HG03520 (cell line): ENCODE results near the gene BRD4.

Source experiments
- ATAC-seq: cut with Tn5 transposase; IDR thresholded peaks from one replicate; pipeline ENCODE4 v1.9.1; 2021; ENCODE audit warnings: mild to moderate bottlenecking, moderate library complexity; ENCODE audit not compliant: unreplicated experiment

Gene BRD4

DNA sequence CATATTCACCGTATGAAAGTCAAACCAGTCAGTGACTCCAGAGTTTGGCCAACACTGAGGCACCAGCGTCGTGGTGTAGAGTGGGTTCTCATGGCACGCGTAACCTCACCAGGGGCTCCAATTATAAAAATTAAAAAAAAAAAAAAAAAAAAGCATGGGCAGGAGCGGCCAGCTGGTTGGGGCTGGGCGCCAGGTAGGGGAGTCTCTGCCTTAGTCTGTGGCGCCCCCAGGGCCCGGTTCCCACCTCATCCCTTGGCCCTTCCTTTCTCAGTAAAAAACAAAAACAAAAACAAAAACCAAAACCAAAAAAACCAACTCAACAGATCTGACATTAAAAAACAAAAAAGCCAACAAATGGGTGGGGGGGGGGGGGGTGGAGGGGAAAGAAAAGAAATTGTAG is 95.5 kb downstream of the BRD4 start:
- ATAC-seq = no peak

DNA sequence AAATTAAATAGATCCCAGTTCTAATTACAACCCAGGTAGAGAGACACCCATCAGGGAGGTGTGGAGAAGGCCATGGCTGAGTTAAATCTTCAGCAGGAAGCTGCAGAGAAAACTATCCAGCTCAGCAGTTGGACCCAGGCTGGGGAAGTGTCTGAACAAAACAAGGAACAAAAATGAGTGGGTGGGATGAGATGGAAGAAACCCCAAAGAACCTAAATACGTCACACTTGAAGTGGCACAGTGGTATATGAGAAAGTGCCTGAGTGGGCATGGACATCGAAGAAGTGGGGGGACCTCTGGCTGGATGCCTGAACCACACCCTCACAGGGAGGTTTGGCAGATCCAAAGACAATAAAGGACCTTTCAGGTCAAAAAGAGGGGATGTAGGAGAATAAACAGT is 96.6 kb downstream of the BRD4 start:
- no peak for ATAC-seq

DNA sequence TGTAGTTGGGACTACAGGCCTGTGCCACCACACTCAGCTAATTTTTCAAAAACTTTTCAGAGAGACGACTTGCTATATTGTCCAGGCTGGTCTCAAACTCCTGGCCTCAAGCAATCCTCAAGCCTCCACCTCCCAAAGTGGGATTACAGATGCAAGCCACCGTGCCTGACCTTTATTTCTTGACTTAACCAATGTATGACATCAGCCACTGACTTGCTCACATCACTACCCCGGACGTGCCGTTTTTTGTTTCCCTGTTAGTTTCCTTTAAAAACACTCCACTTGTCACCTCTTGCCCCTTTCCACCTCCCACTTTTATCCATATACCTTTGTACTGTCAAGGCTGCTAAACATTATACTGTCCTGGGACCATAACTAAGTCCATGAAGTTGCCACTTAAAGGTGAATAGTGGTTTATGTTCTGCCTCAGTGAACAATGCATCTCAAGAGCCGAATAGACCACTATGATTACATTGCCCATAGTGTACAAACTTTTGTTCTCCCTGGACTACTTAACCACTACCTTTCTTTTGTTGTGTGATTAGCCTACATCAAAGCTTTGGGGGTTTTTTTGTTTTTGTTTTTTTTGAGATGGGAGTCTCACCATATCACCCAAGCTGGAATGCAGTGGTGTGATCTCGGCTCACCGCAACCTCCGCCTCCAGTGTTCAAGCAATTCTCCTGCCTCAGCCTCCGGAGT is 97.8 kb downstream of the BRD4 start:
- ATAC-seq = no peak

DNA sequence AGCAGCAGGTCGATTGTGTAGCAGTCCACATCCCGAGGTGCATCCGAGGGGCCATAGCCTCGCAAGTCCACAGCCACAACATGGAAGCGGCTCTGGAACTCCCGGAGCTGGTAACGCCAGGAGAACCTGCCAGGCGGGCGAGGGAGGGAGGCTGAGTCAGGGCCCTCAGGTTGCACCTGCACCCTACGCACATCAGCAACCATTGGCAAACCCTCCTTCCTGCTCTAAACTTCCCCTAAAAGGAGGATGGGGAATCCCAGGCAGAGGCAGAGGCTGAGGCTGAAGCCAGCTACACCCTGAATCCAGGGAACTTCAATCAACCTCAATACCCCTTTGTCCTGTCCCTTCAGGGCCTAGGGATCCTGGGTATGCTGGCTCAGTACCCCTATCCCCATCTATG is 101.1 kb downstream of the BRD4 start:
- no peak for ATAC-seq

DNA sequence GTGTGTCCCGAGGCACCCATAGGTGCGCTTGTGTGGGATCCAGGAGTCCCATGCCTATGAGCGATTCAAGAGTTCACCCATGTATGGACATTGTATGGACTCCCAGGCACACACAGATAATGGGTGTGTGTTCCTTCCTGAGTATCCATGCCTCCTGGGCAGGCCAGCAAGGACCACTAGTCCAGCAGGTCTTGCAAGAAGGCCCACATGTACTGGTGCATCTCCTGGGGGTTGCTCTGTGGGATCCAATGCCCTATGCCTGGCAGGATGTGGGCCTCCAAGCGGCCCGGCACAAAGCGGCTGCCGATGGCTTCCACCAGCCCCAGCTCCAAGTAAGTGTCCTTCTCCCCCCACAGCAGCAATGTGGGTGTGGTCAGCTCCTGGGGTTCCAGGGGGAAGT is 105.1 kb downstream of the BRD4 start:
- ATAC-seq = no peak

DNA sequence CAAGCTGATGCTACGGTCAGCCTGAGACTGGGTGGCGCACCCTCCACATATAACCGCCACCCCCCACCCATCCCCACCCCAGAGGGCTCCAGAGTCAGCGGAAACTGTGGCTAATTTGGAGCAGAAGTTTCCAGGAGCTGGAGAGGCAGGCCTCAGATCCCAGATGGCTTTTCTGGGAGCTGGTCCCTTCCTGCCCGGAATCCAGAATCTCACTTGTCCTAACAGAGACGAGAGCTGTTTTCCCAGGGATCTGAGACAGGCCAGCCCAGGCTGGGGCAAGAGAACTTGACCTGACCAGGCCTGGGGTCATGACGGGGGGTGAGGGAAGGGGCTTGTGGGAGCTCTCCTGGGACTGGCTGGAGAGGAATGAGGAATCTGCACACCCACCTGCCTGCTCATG is 106.6 kb downstream of the BRD4 start:
- no peak for ATAC-seq

DNA sequence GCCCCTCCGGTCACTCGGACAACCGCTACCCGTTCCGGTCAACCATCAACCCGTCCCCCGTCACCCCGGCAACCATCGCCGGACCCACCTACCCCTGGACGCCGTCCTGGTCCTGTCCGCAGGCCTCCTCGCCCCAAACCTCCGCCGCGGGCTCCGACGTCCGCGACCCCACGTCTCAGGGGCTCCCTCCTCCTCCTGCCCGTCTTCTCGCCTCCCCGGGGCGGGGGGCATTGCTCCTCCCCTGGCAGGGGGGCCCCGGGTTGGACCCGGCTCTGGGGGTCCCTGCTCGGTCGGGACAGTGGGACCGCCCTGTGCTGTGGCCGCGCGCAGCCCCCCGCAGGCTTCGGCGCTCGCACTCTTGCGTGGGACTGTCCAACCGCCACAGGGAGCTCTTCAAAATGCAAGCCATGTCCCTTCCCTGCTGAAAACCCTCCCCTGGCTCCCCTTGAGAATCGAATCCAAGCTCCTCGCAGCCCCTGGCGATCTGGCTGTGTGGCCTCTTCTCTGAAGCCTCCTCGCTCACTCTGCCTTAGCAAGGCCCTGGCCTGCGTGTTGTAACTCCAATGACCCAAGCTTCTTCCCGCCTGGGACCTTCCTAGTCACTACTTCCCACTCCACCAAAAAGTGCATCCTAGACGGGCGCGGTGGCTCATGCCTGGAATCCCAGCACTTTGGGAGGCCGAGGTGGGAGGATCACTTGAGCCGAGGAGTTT is 108.5 kb downstream of the BRD4 start:
- ATAC-seq = no peak

DNA sequence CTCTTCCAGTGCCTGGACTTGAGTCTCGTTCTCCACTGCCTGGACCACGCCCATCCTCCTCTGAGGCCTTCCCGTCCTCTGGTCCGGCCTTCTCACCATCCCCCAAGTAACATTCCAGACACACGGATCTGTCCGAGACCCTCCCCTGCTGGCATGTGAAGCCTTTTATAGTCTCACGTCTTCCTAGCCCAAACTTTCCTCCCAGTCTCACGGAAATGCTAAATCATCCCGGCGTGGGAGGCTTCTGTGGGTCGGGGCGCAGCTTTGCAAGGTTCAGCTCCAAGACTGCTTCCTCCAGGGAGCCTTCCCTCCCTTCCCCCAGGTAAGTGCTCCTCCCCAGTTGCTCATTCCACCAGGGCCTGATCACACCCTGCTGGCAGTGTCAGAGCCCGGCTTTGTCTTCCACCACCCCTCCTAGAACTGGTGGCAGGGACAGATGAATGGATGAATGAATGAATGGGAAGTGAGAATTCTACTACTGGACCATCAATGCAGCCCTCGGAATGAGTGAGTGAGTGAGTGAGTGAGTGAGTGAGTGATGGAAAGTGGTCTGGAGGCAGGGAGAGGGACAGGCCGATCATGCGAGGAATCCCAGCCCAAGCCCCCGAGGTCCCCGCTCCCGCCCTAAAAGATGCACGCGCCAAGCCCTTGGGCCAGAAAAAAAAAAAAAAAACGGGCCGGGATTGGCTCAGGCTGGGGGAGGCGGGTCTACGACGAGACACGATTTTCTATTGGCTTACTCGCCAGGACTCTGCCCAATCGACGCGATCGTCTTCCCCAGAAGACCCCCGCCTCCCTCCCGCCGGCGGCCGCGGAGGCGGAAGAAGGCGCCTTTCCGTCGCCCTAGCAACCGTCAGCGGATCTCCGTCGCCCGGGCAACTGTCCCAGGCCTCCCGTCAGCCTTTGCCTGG is 109.3 kb downstream of the BRD4 start:
- ATAC-seq = no peak

DNA sequence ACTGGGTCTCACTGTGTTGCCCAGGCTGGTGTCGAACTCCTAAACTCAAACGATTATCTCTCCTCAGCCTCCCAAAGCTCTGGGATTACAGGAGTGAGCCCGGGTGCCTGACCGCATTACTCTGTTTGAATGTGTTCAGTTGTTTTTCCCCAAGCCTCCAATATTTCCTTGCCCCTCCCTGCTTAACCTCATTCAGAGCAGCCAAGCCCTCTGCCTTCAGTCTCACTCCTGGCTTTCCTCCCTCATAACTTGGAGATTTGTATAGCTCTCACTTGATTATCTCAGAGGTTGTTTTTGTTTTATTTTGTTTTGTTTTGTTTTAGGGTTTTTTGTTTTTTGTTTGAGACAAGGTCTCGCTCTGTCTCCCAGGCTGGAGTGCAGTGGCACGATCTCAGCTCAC is 111.5 kb downstream of the BRD4 start:
- no peak for ATAC-seq

DNA sequence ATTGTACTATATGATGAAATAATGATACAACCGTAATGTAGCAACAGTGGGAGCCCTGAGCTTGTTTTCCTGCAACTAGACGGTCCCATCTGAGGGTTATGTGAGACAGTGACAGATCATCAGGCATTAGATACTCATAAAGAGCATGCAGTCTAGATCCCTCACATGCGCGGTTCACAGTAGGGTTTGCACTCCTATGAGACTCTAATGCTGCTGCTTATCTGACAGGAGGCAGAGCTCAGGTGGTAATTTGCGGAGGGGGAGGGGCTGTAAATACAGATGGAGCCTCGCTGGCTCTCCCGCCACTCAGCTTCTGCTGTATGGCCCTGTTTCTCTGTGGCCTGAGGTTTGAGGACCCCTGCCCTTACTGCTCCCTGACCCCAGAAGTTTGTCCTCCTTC is 113.8 kb downstream of the BRD4 start:
- no peak for ATAC-seq

DNA sequence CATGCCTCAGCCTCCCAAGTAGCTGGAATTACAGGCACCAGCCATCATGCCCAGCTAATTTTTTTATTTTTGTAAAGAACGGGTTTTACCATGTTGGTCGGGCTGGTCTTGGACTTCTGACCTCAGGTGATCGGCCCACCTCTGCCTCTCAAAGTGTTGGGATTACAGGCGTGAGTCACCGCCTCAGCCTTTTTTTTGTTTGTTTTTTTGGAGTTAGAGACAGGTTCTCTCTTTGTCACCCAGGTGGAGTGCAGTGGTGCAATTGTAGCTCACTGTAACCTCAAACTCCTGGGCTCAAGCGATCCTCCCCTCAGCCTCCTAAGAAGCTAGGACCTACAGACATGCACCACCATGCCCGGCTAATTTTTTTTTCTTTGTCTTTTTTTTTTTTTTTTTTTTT is 116.0 kb downstream of the BRD4 start:
- ATAC-seq = no peak

DNA sequence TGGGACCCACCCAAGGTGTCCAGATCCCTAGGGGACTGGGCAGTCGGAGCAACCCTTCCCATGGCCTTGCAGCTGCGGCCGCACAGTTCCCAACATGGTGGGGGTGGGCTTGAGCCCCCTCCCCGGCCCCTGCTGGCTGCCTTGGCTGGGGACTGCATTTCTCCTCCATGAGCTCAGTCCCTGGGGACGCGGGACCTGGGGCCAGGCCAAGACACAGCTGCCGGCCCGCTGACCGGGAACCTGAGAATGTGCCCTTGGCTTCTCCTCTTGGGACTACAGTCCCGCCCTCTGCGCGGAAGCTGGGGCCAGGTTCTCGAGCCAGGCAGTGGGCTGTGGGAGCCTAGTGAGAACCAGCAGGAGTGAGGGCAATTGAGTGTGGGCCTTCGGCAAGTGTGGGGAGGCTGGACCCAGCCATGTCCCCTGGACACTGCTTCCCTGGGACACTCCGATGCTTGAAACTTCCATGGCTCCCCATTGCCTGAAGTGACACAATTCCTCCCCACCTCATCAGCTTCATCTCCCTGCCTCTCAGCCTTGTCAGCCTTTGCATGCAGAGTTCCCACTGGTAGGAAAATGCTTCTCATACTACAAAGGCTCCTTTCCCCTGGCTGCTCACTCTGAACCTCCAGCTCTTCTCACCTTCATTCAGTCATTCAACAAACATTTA is 118.5 kb downstream of the BRD4 start:
- no peak for ATAC-seq

DNA sequence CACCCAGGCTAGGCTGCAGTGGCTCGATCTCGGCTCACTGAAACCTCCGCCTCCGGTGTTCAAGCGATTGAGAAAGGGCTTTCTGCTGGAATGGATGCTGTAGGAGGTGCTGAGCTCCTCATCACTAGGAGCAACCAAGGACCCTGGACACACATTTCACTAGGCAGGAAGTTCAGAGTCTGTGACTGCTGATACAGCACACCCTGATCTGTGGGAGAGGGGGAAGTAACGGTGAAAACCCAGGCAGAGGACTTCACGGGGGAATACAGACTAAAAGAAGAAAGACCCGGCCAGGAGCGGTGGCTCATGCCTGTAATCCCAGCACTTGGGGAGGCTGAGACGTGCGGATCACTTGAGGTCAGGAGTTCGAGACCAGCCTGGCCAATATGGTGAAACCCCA is 119.6 kb downstream of the BRD4 start:
- no peak for ATAC-seq

DNA sequence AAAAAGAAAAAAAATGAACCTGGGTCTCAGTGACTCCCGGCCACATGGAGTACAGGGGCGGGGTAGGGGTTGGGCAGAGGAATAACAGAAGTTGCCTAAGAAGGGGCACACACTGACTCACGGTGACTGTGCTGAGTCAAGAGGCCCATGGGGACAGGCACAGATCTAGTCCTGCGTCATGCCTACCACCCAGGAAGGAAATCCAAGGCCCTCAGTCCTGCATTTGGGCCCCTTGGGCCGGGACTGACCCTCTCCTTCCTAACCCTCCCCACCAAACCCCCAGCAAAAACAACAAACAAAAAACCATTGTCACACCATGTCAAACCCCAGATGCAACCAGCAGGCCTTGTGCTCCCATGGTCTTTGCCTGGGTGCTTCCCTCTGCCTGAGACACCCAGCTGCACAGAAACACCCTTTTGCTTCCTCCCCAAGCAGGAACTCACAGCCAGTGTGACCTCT is 122.0 kb downstream of the BRD4 start:
- no peak for ATAC-seq

DNA sequence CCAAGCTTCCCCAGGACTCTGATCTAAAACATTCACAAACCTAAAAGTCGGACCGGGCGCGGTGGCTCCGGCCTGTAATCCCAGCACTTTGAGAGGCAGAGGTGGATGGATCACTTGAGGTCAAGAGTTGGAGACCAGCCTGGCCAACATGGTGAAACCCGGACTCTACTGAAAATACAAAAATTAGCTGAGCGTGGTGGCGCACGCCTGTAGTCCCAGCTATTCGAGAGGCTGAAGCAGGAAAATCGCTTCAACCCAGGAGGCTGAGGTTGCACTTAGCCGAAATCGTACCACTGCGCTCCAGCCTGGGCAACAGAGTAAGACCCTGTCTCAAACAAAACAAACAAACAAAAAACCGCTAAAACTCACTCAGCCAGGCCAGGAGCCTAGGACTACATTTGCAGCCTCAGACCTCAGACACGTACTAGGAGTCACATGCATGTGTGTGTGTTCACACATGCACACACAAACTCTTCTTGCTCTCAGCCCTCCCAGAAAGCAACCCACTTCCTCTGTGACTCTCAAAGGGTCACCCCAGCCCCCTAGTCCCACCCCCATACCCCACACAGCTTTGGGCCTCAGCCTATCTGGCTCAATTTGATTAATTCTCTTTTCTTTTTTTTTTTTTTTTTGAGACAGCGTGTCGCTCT is 130.8 kb downstream of the BRD4 start:
- ATAC-seq = no peak

DNA sequence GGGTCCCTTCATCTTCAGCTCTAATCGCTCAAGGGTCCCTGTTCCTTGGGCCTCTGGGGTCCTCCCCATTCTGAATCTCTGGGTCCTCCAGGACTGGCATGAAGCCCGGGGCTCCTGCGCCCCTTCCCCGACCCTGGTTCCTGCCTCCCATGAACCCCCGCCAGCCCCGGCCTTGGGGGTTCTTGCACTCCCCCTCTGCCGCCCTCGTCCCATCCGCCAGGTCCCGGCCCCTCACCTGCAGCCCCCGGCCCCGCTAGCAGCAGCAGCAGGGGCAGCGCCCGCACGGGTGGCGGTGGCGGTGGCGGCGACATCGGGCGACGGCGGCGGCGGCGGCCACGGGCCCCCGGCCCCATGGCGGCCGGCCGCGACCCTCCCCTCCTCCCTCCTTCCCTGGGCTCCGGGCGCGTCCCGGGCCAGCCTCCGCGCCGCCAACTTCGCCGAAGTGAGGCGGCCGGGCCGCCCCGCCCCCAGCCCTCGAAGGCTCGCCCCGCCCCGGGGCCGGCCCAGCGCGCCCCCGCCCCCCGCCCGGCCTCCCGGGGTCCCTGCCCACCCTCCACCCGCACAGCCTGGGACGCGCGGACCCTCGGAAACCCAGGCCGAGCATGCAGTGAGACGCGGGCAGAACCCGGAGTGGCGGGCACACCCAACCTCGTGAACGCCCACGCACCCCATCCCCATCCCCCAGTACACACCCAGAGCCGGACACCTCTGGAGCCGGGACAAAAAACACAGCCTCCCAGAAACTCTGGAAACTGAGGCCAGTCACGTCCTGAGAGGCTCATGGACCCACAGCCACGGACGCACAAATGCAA is 131.6 kb downstream of the BRD4 start, which contains the start of gene NOTCH3:
Gene NOTCH3 (minus strand): TSS at position 443 of the 812 bp plus-strand sequence. CDS start 90 bp downstream, at position 353.
- ATAC-seq = no peak

DNA sequence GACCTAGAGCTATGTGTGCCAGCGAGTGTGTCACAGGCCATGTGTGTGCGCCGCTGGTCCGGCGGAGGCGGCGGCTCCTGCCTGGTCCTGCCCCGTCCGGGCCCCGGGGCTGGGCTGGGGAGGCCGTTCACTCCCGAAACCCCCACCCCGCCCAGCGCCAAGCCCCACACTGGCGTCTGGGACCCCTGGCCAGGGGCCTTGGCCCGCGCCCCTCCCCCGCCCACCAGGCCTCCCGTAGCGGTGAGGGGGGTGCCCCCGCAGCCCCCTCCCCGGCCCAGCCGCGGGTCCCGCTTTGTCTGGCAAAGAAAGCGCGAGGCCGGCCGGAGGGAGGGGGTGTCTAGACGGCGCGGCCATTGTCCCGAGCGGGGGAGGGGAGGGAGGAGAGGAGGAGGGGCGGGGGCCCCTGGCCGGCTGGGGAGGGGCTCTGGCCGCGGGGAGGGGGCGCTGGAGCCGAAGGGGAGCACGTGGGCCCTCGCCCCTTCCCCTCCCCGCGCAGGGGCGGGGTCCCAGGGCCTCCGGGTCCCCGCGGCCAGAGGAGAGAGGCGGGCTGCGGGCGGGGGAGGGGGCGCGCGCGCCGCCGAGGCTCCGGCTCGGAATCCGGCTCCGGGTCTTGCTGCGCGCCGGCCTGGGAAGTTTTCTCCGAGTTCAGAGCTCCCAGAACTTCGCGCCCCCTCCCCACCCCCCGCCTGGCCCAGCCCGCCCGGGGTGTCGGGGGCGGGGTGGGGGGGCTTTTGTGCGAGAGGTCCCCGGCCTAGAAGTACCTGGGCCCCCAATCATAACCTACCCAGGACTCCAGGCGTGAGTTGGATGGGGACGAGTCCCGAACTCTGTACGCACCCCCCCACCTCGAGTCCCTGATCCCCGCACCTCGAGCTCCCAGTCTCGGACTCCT is 132.4 kb downstream of the BRD4 start:
- ATAC-seq = no peak

DNA sequence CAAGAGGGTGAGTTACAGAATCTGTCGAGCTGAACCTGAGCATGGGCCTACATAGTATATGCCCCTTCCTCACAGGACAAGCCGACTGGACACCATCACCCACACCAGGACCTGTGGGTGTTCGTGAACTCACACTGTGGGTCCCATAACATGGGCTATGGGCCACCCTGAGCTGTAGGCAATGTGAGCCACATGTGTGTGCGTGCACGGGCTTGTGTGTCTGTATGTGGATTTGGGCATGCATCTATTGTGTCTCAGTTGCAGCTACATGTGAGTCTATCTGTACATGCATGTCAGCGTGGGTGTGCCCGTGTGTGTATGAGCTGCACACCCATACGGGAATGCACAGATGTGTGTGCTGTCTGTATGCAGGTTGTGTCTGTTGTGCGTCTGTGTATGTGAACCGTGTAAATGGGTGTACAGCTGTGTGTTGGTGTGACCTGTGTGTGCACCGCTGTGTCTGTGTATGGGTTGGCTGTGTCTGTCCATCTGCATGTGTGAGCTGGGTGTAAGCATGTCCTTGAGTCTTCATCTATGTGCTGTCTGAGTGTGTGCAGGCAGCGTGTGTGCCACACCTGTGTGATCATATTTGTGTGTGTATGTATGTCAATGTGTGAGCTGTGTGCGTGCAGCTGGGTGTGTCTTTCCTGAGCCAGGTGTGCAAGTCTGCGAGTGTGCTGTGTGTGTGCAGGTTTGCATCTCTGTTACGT is 133.2 kb downstream of the BRD4 start:
- no peak for ATAC-seq
